ENCODE data around the gene MTG1.
"Not testable (repeated sequence)": the region's sequence is repeated elsewhere in the genome, so short reads cannot be mapped to it uniquely, and the experiment has no call there.

GRCh38 chr10:133432789-133433188 lies 38.8 kb downstream of the MTG1 start:
- TF ChIP-seq EZH2 (IDR thresholded peaks at IDR 0.05; ENCODE audit: insufficient read depth, poor library complexity, severe bottlenecking); EZH2phosphoT487 (IDR thresholded peaks at IDR 0.05; ENCODE audit: insufficient read depth, low read depth): not testable (repeated sequence)

All from GM23248 (cell line).